ENCODE results near the gene IL18R1. TPM values are rescaled to one million over a fixed set of nuclear protein-coding genes. Genes with fewer than 3 reads are reported as not detected.

Gene IL18R1
- polyA plus RNA-seq, 2 of the 4 experiments (the other 2 are of a cell fraction), result 0.87 to 2.6 TPM

- H3K4me2 ChIP-seq, result peak overlapping the region; percentile 86
- POLR2A ChIA-PET, result interaction anchor here (0.7 kb wide), 2 partner anchors 175 to 607 kb away, joined by 5 to 7 read pairs; no protein-coding TSS in a partner anchor
- no peak overlapping the region; the same call in 2 of the 3 replicates for H3K4me3 ChIP-seq
Measured at GRCh38 chr2:102356741-102357140, 1.1 kb downstream of the IL18R1 start.

GRCh38 chr2:102357937-102358336 is 2.3 kb downstream of the IL18R1 start:
- Histone ChIP-seq H3K9me3 (no peaks in the 10 kb centered on the region), H3K4me2 (no peak overlapping the region), H3K4me3 (no peak overlapping the region), H3K4me1 (no peaks in the 10 kb centered on the region), H3K27ac (no peak overlapping the region)
- no peak for FAIRE-seq
- DNase-seq (ENCODE audit: low read depth in 1 of 2, low spot score in 1 of 2), result no peak
- ChIA-PET CTCF (interaction anchor here (0.6 to 1.1 kb wide), 3 partner anchors 85 to 106 kb away, joined by 3 read pairs; no protein-coding TSS in a partner anchor), POLR2A (no interaction called here)
- TF ChIP-seq HEYL (CRISPR knock-in tag; IDR thresholded peaks at IDR 0.05) (no peak), ATOH8 (CRISPR knock-in tag; IDR thresholded peaks at IDR 0.05; ENCODE audit: low read depth) (no peak), ESRRA (IDR thresholded peaks at IDR 0.05; ENCODE audit: borderline replicate concordance, low read length) (no peak), ZFP36 (IDR thresholded peaks at IDR 0.05; ENCODE audit: borderline replicate concordance, partially characterized antibody) (no peak)
- TF ChIP-seq, protein P1, sequence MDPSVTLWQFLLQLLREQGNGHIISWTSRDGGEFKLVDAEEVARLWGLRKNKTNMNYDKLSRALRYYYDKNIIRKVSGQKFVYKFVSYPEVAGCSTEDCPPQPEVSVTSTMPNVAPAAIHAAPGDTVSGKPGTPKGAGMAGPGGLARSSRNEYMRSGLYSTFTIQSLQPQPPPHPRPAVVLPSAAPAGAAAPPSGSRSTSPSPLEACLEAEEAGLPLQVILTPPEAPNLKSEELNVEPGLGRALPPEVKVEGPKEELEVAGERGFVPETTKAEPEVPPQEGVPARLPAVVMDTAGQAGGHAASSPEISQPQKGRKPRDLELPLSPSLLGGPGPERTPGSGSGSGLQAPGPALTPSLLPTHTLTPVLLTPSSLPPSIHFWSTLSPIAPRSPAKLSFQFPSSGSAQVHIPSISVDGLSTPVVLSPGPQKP (IDR thresholded peaks at IDR 0.05; ENCODE audit: low read depth, low read length), result no peak
- 70% methylated on average over 2 of the region's 2 CpGs for WGBS (ENCODE audit: missing lambda C conversion rate)
- no peak for ATAC-seq

More at GRCh38 chr2:102356741-102357140, 1.1 kb downstream of the IL18R1 start:
- ATAC-seq (no peak), FAIRE-seq (no peak), DNase-seq (ENCODE audit: low read depth in 1 of 2, low spot score in 1 of 2) (no peak)
- no peak for TF ChIP-seq CBX8 (IDR thresholded peaks at IDR 0.05)
- no peak for TF ChIP-seq ZSCAN20 (CRISPR knock-in tag; IDR thresholded peaks at IDR 0.05)
- TF ChIP-seq NPAS2 (CRISPR knock-in tag; IDR thresholded peaks at IDR 0.05; ENCODE audit: borderline replicate concordance), result no peak
- TF ChIP-seq, protein P1 (IDR thresholded peaks at IDR 0.05; ENCODE audit: low read depth, low read length), result no peak
- no peak for TF ChIP-seq HOXB5 (CRISPR knock-in tag; IDR thresholded peaks at IDR 0.05)
- CTCF ChIA-PET, result interaction anchor here (0.9 to 1.5 kb wide), 13 partner anchors 13 to 507 kb away, joined by 3 to 11 read pairs (median 5); no protein-coding TSS in a partner anchor
- no peaks in the 10 kb centered on the region for H3K9me3 ChIP-seq
- 85% methylated on average over 2 of the region's 2 CpGs for WGBS (ENCODE audit: missing lambda C conversion rate)
- H3K27ac ChIP-seq, result no peak overlapping the region
- H3K4me1 ChIP-seq, result no peaks in the 10 kb centered on the region

GRCh38 chr2:102358496-102358895 is 2.9 kb downstream of the IL18R1 start:
- ChIA-PET POLR2A (no interaction called here), CTCF (interaction anchor here (1.0 to 1.1 kb wide), 2 partner anchors 84 to 91 kb away, joined by 3 read pairs; no protein-coding TSS in a partner anchor)
- no peak overlapping the region for H3K4me2 ChIP-seq
- 83% methylated on average over 8 of the region's 8 CpGs for WGBS (ENCODE audit: missing lambda C conversion rate)
- TF ChIP-seq CHD2 (IDR thresholded peaks at IDR 0.05; ENCODE audit: low read length, partially characterized antibody) (no peak), HOXA7 (CRISPR knock-in tag; IDR thresholded peaks at IDR 0.05) (no peak), KDM5A (IDR thresholded peaks at IDR 0.05) (no peak), ZNF302 (CRISPR knock-in tag; IDR thresholded peaks at IDR 0.05) (no peak), ESRRA (IDR thresholded peaks at IDR 0.05; ENCODE audit: borderline replicate concordance, low read length) (no peak), ATOH8 (CRISPR knock-in tag; IDR thresholded peaks at IDR 0.05; ENCODE audit: low read depth) (no peak), MYC (IDR thresholded peaks at IDR 0.05; ENCODE audit: borderline replicate concordance, low read length) (no peak), RCOR1 (IDR thresholded peaks at IDR 0.05; ENCODE audit: low read depth, low read length) (no peak), HOXB5 (CRISPR knock-in tag; IDR thresholded peaks at IDR 0.05) (no peak), RFX5 (IDR thresholded peaks at IDR 0.05) (no peak), CHD4 (IDR thresholded peaks at IDR 0.05; ENCODE audit: borderline replicate concordance) (no peak), FOSL2 (IDR thresholded peaks at IDR 0.05) (no peak), FOSL2 (CRISPR knock-in tag; IDR thresholded peaks at IDR 0.05) (no peak), FOSB (CRISPR knock-in tag; IDR thresholded peaks at IDR 0.05) (no peak), EHF (CRISPR knock-in tag; IDR thresholded peaks at IDR 0.05) (no peak), NPAS2 (CRISPR knock-in tag; IDR thresholded peaks at IDR 0.05; ENCODE audit: borderline replicate concordance) (no peak), POLR2AphosphoS2 (conservative IDR thresholded peaks at IDR 0.05; ENCODE audit: low read length) (no peak)
- TF ChIP-seq, protein P2, sequence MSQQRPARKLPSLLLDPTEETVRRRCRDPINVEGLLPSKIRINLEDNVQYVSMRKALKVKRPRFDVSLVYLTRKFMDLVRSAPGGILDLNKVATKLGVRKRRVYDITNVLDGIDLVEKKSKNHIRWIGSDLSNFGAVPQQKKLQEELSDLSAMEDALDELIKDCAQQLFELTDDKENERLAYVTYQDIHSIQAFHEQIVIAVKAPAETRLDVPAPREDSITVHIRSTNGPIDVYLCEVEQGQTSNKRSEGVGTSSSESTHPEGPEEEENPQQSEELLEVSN (IDR thresholded peaks at IDR 0.05; ENCODE audit: borderline replicate concordance, low read depth), result no peak
- TF ChIP-seq, protein P3, sequence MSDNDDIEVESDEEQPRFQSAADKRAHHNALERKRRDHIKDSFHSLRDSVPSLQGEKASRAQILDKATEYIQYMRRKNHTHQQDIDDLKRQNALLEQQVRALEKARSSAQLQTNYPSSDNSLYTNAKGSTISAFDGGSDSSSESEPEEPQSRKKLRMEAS (IDR thresholded peaks at IDR 0.05), result no peak
- TF ChIP-seq, protein P1 (IDR thresholded peaks at IDR 0.05; ENCODE audit: low read depth, low read length), result no peak
- DNase-seq (ENCODE audit: low read depth in 1 of 2, low spot score in 1 of 2) (no peak), ATAC-seq (no peak), FAIRE-seq (no peak)
- no peaks in the 10 kb centered on the region for H3K4me1 ChIP-seq
- H3K27ac ChIP-seq, result no peak overlapping the region
- no peak overlapping the region for H3K4me3 ChIP-seq
- H3K9me3 ChIP-seq, result no peaks in the 10 kb centered on the region
